ENCODE results near the gene CREB1. TPM values are rescaled to one million over a fixed set of nuclear protein-coding genes. Genes with fewer than 3 reads are reported as not detected.
"Not testable (repeated sequence)": the region's sequence is repeated elsewhere in the genome, so short reads cannot be mapped to it uniquely, and the experiment has no call there.

The CREB1 gene
- total RNA-seq, 1 donor from 2014 or later, result 27.3 TPM

GRCh38 chr2:207490441-207490840 lies 39.3 kb upstream of the CREB1 start:
- DNase-seq (ENCODE audit: extremely low spot score in 2 of 2), result no peak
- no peak for TF ChIP-seq CTCF (IDR thresholded peaks at IDR 0.05)
- no peak for TF ChIP-seq POLR2AphosphoS5 (IDR thresholded peaks at IDR 0.05; ENCODE audit: insufficient read depth in 1 of 2, low read depth in 1 of 2)
- no peak for TF ChIP-seq POLR2A (IDR thresholded peaks at IDR 0.05)
- H3K4me3 ChIP-seq, result no peak overlapping the region
- H3K36me3 ChIP-seq, result no peaks in the 10 kb centered on the region
- intact Hi-C loops (cut with DNase I), result no loop called here
- no peak overlapping the region for H3K27ac ChIP-seq
- no peaks in the 10 kb centered on the region for H3K4me1 ChIP-seq
- no peaks in the 10 kb centered on the region for H3K27me3 ChIP-seq
- no peaks in the 10 kb centered on the region for H3K9me3 ChIP-seq

- Histone ChIP-seq H3K27ac (no peak overlapping the region), H3K4me3 (no peak overlapping the region), H3K27me3 (no peaks in the 10 kb centered on the region), H3K4me1 (no peaks in the 10 kb centered on the region), H3K9me3 (no peaks in the 10 kb centered on the region), H3K36me3 (no peaks in the 10 kb centered on the region)
- DNase-seq (ENCODE audit: extremely low spot score in 2 of 2), result no peak
- intact Hi-C loops (cut with DNase I), result no loop called here
- TF ChIP-seq POLR2A (IDR thresholded peaks at IDR 0.05) (no peak), CTCF (IDR thresholded peaks at IDR 0.05) (no peak), POLR2AphosphoS5 (IDR thresholded peaks at IDR 0.05; ENCODE audit: insufficient read depth in 1 of 2, low read depth in 1 of 2) (no peak)
Measured at GRCh38 chr2:207491086-207491485, 38.7 kb upstream of the CREB1 start.

- Histone ChIP-seq H3K27ac (no peak overlapping the region), H3K9me3 (no peaks in the 10 kb centered on the region), H3K4me3 (no peak overlapping the region), H3K27me3 (no peaks in the 10 kb centered on the region), H3K4me1 (no peaks in the 10 kb centered on the region), H3K36me3 (no peaks in the 10 kb centered on the region)
- intact Hi-C loops (cut with DNase I), result no loop called here
- TF ChIP-seq POLR2A (IDR thresholded peaks at IDR 0.05) (no peak), CTCF (IDR thresholded peaks at IDR 0.05) (no peak)
- DNase-seq (ENCODE audit: extremely low spot score in 2 of 2), result peak in 1 of 2 donors; percentile 8
Measured at GRCh38 chr2:207491956-207492355, 37.8 kb upstream of the CREB1 start.

GRCh38 chr2:207492461-207492860 lies 37.3 kb upstream of the CREB1 start:
- peak in 1 of 2 donors; percentile 47 for DNase-seq (ENCODE audit: extremely low spot score in 2 of 2)
- intact Hi-C loops (cut with DNase I), result no loop called here
- TF ChIP-seq CTCF (IDR thresholded peaks at IDR 0.05), result no peak
- no peak for TF ChIP-seq POLR2AphosphoS5 (IDR thresholded peaks at IDR 0.05; ENCODE audit: insufficient read depth in 1 of 2, low read depth in 1 of 2)
- TF ChIP-seq POLR2A (IDR thresholded peaks at IDR 0.05), result no peak

GRCh38 chr2:207494137-207494536 lies 35.6 kb upstream of the CREB1 start:
- Histone ChIP-seq H3K36me3 (no peaks in the 10 kb centered on the region), H3K4me3 (no peak overlapping the region), H3K27ac (no peak overlapping the region), H3K9me3 (no peaks in the 10 kb centered on the region), H3K4me1 (no peaks in the 10 kb centered on the region), H3K27me3 (no peaks in the 10 kb centered on the region)
- no peak for DNase-seq (ENCODE audit: extremely low spot score in 2 of 2)
- intact Hi-C loops (cut with DNase I), result no loop called here
- no peak for TF ChIP-seq CTCF (IDR thresholded peaks at IDR 0.05)
- TF ChIP-seq POLR2A (IDR thresholded peaks at IDR 0.05), result no peak
- no peak for TF ChIP-seq POLR2AphosphoS5 (IDR thresholded peaks at IDR 0.05; ENCODE audit: insufficient read depth in 1 of 2, low read depth in 1 of 2)

More at GRCh38 chr2:207492461-207492860, 37.3 kb upstream of the CREB1 start:
- no peaks in the 10 kb centered on the region for H3K4me1 ChIP-seq
- no peak overlapping the region for H3K4me3 ChIP-seq
- no peak overlapping the region for H3K27ac ChIP-seq
- H3K9me3 ChIP-seq, result no peaks in the 10 kb centered on the region
- H3K27me3 ChIP-seq, result no peaks in the 10 kb centered on the region
- H3K36me3 ChIP-seq, result no peaks in the 10 kb centered on the region

- intact Hi-C loops (cut with DNase I), result not testable (repeated sequence)
Measured at GRCh38 chr2:207496936-207497335, 32.8 kb upstream of the CREB1 start.

More at GRCh38 chr2:207496936-207497335, 32.8 kb upstream of the CREB1 start:
- not testable (repeated sequence) for H3K4me3 ChIP-seq; H3K36me3 ChIP-seq; DNase-seq (ENCODE audit: extremely low spot score in 2 of 2); H3K27me3 ChIP-seq; H3K4me1 ChIP-seq; H3K9me3 ChIP-seq; H3K27ac ChIP-seq

Measured in vagina (tissue), 2 donors.